COLO829 (cell line): ENCODE results near the gene PPARA.

Experiments
- DNase-seq: peaks from one replicate; pipeline ENCODE4 v3.0.0; 2012; ENCODE audit warnings: low spot score

The PPARA gene

GRCh38 chr22:46212195-46212594, 61.9 kb downstream of the PPARA start:
- DNase-seq, result no peak

GRCh38 chr22:46213052-46213451, 62.7 kb downstream of the PPARA start:
- DNase-seq, result no peak

- no peak for DNase-seq
Measured at GRCh38 chr22:46214149-46214548, 63.8 kb downstream of the PPARA start.

- DNase-seq, result no peak
Measured at GRCh38 chr22:46214616-46215015, 64.3 kb downstream of the PPARA start.

- DNase-seq, result no peak
Measured at GRCh38 chr22:46219636-46220035, 69.3 kb downstream of the PPARA start.

GRCh38 chr22:46220921-46221320, 70.6 kb downstream of the PPARA start:
- DNase-seq, result no peak

- DNase-seq, result no peak
Measured at GRCh38 chr22:46224044-46224897, 73.9 kb downstream of the PPARA start.

GRCh38 chr22:46224898-46225290, 74.6 kb downstream of the PPARA start:
- no peak for DNase-seq

GRCh38 chr22:46225631-46226030, 75.3 kb downstream of the PPARA start:
- no peak for DNase-seq

GRCh38 chr22:46226577-46226976, 76.3 kb downstream of the PPARA start:
- DNase-seq, result no peak

- DNase-seq, result no peak
Measured at GRCh38 chr22:46229701-46230100, 79.4 kb downstream of the PPARA start.

- DNase-seq, result no peak
Measured at GRCh38 chr22:46230262-46230901, 80.1 kb downstream of the PPARA start.

GRCh38 chr22:46233231-46233630, 82.9 kb downstream of the PPARA start:
- DNase-seq, result peak; percentile 85

- DNase-seq, result no peak
Measured at GRCh38 chr22:46234969-46235368, 84.6 kb downstream of the PPARA start.

GRCh38 chr22:46237453-46238124, 87.3 kb downstream of the PPARA start:
- DNase-seq, result no peak

GRCh38 chr22:46238541-46238940, 88.2 kb downstream of the PPARA start:
- DNase-seq, result no peak

GRCh38 chr22:46239261-46240048, 89.1 kb downstream of the PPARA start:
- no peak for DNase-seq

GRCh38 chr22:46240073-46240472, 89.7 kb downstream of the PPARA start:
- DNase-seq, result no peak

- DNase-seq, result no peak
Measured at GRCh38 chr22:46240506-46240905, 90.2 kb downstream of the PPARA start.

- no peak for DNase-seq
Measured at GRCh38 chr22:46240907-46241306, 90.6 kb downstream of the PPARA start.

- no peak for DNase-seq
Measured at GRCh38 chr22:46241396-46242007, 91.2 kb downstream of the PPARA start.

- no peak for DNase-seq
Measured at GRCh38 chr22:46242076-46242475, 91.8 kb downstream of the PPARA start.
